IMR-90 (cell line): ENCODE measurements around the gene CCDC69. TPM values are rescaled to one million over a fixed set of nuclear protein-coding genes. Genes with fewer than 3 reads are reported as not detected.

Experiments used
- ATAC-seq: fragments of 200-7000 bp; cut with Tn5 transposase; 2 replicates; pipeline ENCODE4 v1.9.1; 2020; ENCODE audit warnings: low read depth, mild to moderate bottlenecking, moderate library complexity
- BruUV-seq: library from RNA; stranded (reverse); fragments of 400-500 nt; replicated peaks from 2 replicates; lab custom pipeline; 2021; lab: Mats Ljungman, UMichigan
- CTCF ChIA-PET: fragments of 300-600 bp; formaldehyde crosslinking; extraction: SDS; loops from one replicate; lab custom pipeline; 2021; ENCODE audit warnings: antibody characterized with exemption; lab: Yijun Ruan, JAX
- POLR2A ChIA-PET: fragments of 300-600 bp; sonication (Branson Sonifier 250); formaldehyde crosslinking; loops from one replicate; lab custom pipeline; 2022; ENCODE audit warnings: antibody characterized with exemption; ENCODE audit not compliant: unreplicated experiment; lab: Charles Lee
- DNase-seq: peaks from one replicate; pipeline ENCODE4 v3.0.0; 2013
- H2AFZ ChIP-seq: replicated peaks from 2 replicates; pipeline ENCODE3; 2013; ENCODE audit warnings: low read length, mild to moderate bottlenecking; ENCODE audit not compliant: poor library complexity
- H2AK5ac ChIP-seq: 2 replicates; pipeline ENCODE4 v1.6.1; 2013; ENCODE audit warnings: low read depth, low read length, inconsistent platforms
- H2AK9ac ChIP-seq: replicated peaks from 2 replicates; pipeline ENCODE3; 2013; ENCODE audit warnings: mild to moderate bottlenecking, low read depth, low read length, moderate library complexity; ENCODE audit not compliant: poor library complexity
- H2BK120ac ChIP-seq: 2 replicates; pipeline ENCODE4 v1.6.1; 2013; ENCODE audit warnings: low read depth, low read length, inconsistent platforms
- H2BK15ac ChIP-seq: 3 replicates; pipeline ENCODE4 v1.6.1; 2013; ENCODE audit warnings: low read depth, low read length, inconsistent platforms
- H2BK20ac ChIP-seq: 2 replicates; pipeline ENCODE4 v1.6.1; 2013; ENCODE audit warnings: low read depth, mild to moderate bottlenecking, inconsistent platforms, low read length, moderate library complexity
- H2BK5ac ChIP-seq: 2 replicates; pipeline ENCODE4 v1.6.1; 2013; ENCODE audit warnings: mild to moderate bottlenecking, low read depth, low read length, inconsistent platforms; ENCODE audit not compliant: poor library complexity, severe bottlenecking
- H3K14ac ChIP-seq: replicated peaks from 2 replicates; pipeline ENCODE4 v1.6.1; 2013; ENCODE audit warnings: low read depth, low read length, inconsistent platforms
- H3K18ac ChIP-seq: 2 replicates; pipeline ENCODE4 v1.6.1; 2013; ENCODE audit warnings: low read depth, low read length, control low read depth
- H3K23ac ChIP-seq: 2 replicates; pipeline ENCODE4 v1.6.1; 2013; ENCODE audit warnings: low read depth, low read length, inconsistent platforms
- H3K27ac ChIP-seq: 2 replicates; pipeline ENCODE4 v1.5.1; 2013; ENCODE audit warnings: mild to moderate bottlenecking, control low read depth, low read length; ENCODE audit not compliant: insufficient read depth
- H3K27me3 ChIP-seq: 2 replicates; pipeline ENCODE4 v1.6.1; 2013; ENCODE audit warnings: low read length; ENCODE audit not compliant: control insufficient read depth, insufficient read depth
- H3K36me3 ChIP-seq: 2 replicates; pipeline ENCODE4 v1.6.1; 2013; ENCODE audit warnings: low read length, mixed read lengths; ENCODE audit not compliant: control insufficient read depth, insufficient read depth
- H3K4ac ChIP-seq: 2 replicates; pipeline ENCODE4 v1.6.1; 2013; ENCODE audit warnings: low read depth, low read length, inconsistent platforms
- H3K4me1 ChIP-seq: 2 replicates; pipeline ENCODE4 v1.6.1; 2013; ENCODE audit warnings: low read length, mixed read lengths; ENCODE audit not compliant: control insufficient read depth, insufficient read depth
- H3K4me2 ChIP-seq: 2 replicates; pipeline ENCODE4 v1.6.1; 2013; ENCODE audit warnings: low read depth, mild to moderate bottlenecking, control low read depth, low read length, moderate library complexity
- H3K4me3 ChIP-seq: 2 replicates; pipeline ENCODE4 v1.5.1; 2013; ENCODE audit warnings: low read depth, mild to moderate bottlenecking, control low read depth, low read length, moderate library complexity; ENCODE audit not compliant: insufficient read depth
- H3K56ac ChIP-seq: 2 replicates; pipeline ENCODE4 v1.6.1; 2013; ENCODE audit warnings: low read length, inconsistent platforms; ENCODE audit not compliant: insufficient read depth; ENCODE audit errors: extremely low read depth
- H3K79me1 ChIP-seq, 2 experiments: 2 replicates each; pipeline ENCODE4 v1.6.1; 2013; ENCODE audit warnings: low read length in 2 of 2, inconsistent platforms in 1 of 2, low read depth in 1 of 2
- H3K9ac ChIP-seq: 2 replicates; pipeline ENCODE4 v1.6.1; 2013; ENCODE audit warnings: low read depth, low read length, control low read depth
- H3K9me1 ChIP-seq: 2 replicates; pipeline ENCODE4 v1.6.1; 2013; ENCODE audit warnings: low read length, inconsistent platforms; ENCODE audit not compliant: insufficient read depth
- H3K9me3 ChIP-seq: 2 replicates; pipeline ENCODE4 v1.6.1; 2013; ENCODE audit warnings: low read length; ENCODE audit not compliant: control insufficient read depth, insufficient read depth
- H4K20me1 ChIP-seq: 2 replicates; pipeline ENCODE4 v1.6.1; 2013; ENCODE audit warnings: low read length, inconsistent platforms; ENCODE audit not compliant: insufficient read depth
- H4K5ac ChIP-seq: 2 replicates; pipeline ENCODE4 v1.6.1; 2013; ENCODE audit warnings: mild to moderate bottlenecking, low read depth, low read length, control low read depth
- H4K8ac ChIP-seq, 2 experiments: 2 replicates each; pipeline ENCODE4 v1.6.1; 2013; ENCODE audit warnings: low read depth in 2 of 2, low read length in 2 of 2, control low read depth in 1 of 2, inconsistent platforms in 1 of 2
- H4K91ac ChIP-seq: 2 replicates; pipeline ENCODE4 v1.6.1; 2013; ENCODE audit warnings: low read depth, low read length, inconsistent platforms; ENCODE audit not compliant: insufficient read depth
- FOS ChIP-seq: fragments of 150-350 bp; IDR thresholded peaks from 2 replicates; pipeline ENCODE4 v1.6.1; 2016; ENCODE audit warnings: low read depth, low read length
- MAFK ChIP-seq: IDR thresholded peaks from 2 replicates; pipeline ENCODE4 v1.6.1; 2012; ENCODE audit warnings: low read depth, low read length, improper control_type of control experiment
- MAZ ChIP-seq: IDR thresholded peaks from 2 replicates; pipeline ENCODE4 v1.6.1; 2012; ENCODE audit warnings: low read depth, mild to moderate bottlenecking, low read length, improper control_type of control experiment, moderate library complexity, borderline replicate concordance
- MXI1 ChIP-seq: IDR thresholded peaks from 2 replicates; pipeline ENCODE4 v1.6.1; 2012; ENCODE audit warnings: low read depth, mild to moderate bottlenecking, low read length, moderate library complexity, borderline replicate concordance
- NFE2L2 ChIP-seq: fragments of 150-350 bp; IDR thresholded peaks from 2 replicates; pipeline ENCODE4 v1.6.1; 2016; ENCODE audit warnings: low read depth, mild to moderate bottlenecking, low read length
- RAD21 ChIP-seq: IDR thresholded peaks from 2 replicates; pipeline ENCODE4 v1.6.1; 2012; ENCODE audit warnings: low read length, improper control_type of control experiment
- RCOR1 ChIP-seq: IDR thresholded peaks from 2 replicates; pipeline ENCODE4 v1.6.1; 2012; ENCODE audit warnings: mild to moderate bottlenecking, low read length, improper control_type of control experiment; ENCODE audit not compliant: insufficient replicate concordance
- SMC3 ChIP-seq: fragments of 150-350 bp; IDR thresholded peaks from 2 replicates; pipeline ENCODE4 v1.6.1; 2016; ENCODE audit warnings: low read depth, mild to moderate bottlenecking, antibody characterized with exemption, low read length, moderate library complexity
- WGBS, 2 experiments: methylation state at CpG; one replicate each; pipeline versions ENCODE4 v1.1.5 to v1.1.7; 2013; ENCODE audit warnings: missing lambda C conversion rate in 2 of 2; ENCODE audit not compliant: insufficient read length in 1 of 2; ENCODE audit errors: extremely low coverage in 2 of 2; 5-methylcytosine and 5-hydroxymethylcytosine counted together
- dilution Hi-C: fragments of 300-500 bp; cut with HindIII; formaldehyde crosslinking; loops from one replicate; pipeline ENCODE4 v1.14.3; 2018; ENCODE audit warnings: low sequenced_read_pairs; ENCODE audit not compliant: unreplicated experiment
- in situ Hi-C: fragments of 300-500 bp; cut with MboI; formaldehyde crosslinking; loops from 3 replicates; pipeline ENCODE4 v1.14.3; 2019; ENCODE audit warnings: low sequenced_read_pairs, inconsistent platforms, mixed read lengths
- intact Hi-C: fragments of 100-400 bp; cut with micrococcal nuclease; formaldehyde crosslinking; loops from 2 replicates; pipeline ENCODE4 v1.10.0; 2022
- polyA plus RNA-seq, 3 experiments: library from polyadenylated mRNA; depleted of rRNA; stranded (reverse); fragments of >200 nt; gene quantifications; 2 replicates each; pipeline ENCODE4 v1.2.3, GENCODE V29; 2012; ENCODE audit warnings: low replicate concordance in 1 of 3
- total RNA-seq: library from RNA; depleted of rRNA; stranded (reverse); fragments of >200 nt; gene quantifications from 2 replicates; pipeline ENCODE4 v1.2.3, GENCODE V29; 2012
- TF ChIP-seq, protein P1 (sequence below): fragments of 150-350 bp; IDR thresholded peaks from 2 replicates; pipeline ENCODE4 v1.6.1; 2017; ENCODE audit warnings: mild to moderate bottlenecking, antibody characterized with exemption, low read length, low read depth
- TF ChIP-seq, protein P2 (sequence below): conservative IDR thresholded peaks from 2 replicates; pipeline ENCODE4 v1.5.1; 2012; ENCODE audit warnings: mild to moderate bottlenecking, low read depth, low read length, improper control_type of control experiment
- TF ChIP-seq, protein P3 (sequence below): fragments of 150-350 bp; IDR thresholded peaks from 2 replicates; pipeline ENCODE4 v1.6.1; 2016; ENCODE audit warnings: low read depth, mild to moderate bottlenecking, low read length, moderate library complexity, borderline replicate concordance

The CCDC69 gene
- total and polyA plus RNA-seq, 2 of the 4 experiments (the other 2 are of a cell fraction) = 0.36 to 0.48 TPM

DNA sequence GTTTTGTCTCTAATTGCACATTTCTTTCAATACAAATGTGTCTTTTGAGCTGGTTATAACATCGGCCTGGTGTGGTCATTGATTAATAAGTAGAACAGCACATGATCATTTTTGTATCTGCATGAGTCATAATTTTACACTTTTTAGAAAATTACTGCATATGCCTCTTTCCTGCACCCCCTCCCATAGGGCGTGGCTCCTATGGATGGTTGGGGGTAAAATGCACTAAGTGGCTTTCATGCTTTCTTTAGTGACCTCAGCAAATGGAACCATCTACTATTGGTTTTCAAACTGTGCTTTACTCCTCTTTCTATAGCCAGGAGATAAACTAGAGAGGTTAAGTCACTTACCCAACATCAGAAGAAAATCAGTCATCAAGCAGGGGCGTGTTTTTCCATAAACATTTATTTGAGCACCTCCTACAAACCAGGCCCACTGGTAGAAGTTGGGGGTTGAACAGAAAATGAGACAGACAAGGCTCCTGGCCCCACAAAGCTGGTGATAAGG lies 70.1 kb downstream of the CCDC69 start:
- TF ChIP-seq MAFK (no peak), RAD21 (no peak), SMC3 (no peak), RCOR1 (no peak), FOS (no peak), MXI1 (no peak), MAZ (no peak), NFE2L2 (no peak)
- TF ChIP-seq, protein P1, sequence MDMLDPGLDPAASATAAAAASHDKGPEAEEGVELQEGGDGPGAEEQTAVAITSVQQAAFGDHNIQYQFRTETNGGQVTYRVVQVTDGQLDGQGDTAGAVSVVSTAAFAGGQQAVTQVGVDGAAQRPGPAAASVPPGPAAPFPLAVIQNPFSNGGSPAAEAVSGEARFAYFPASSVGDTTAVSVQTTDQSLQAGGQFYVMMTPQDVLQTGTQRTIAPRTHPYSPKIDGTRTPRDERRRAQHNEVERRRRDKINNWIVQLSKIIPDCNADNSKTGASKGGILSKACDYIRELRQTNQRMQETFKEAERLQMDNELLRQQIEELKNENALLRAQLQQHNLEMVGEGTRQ = no peak
- TF ChIP-seq, protein P2, sequence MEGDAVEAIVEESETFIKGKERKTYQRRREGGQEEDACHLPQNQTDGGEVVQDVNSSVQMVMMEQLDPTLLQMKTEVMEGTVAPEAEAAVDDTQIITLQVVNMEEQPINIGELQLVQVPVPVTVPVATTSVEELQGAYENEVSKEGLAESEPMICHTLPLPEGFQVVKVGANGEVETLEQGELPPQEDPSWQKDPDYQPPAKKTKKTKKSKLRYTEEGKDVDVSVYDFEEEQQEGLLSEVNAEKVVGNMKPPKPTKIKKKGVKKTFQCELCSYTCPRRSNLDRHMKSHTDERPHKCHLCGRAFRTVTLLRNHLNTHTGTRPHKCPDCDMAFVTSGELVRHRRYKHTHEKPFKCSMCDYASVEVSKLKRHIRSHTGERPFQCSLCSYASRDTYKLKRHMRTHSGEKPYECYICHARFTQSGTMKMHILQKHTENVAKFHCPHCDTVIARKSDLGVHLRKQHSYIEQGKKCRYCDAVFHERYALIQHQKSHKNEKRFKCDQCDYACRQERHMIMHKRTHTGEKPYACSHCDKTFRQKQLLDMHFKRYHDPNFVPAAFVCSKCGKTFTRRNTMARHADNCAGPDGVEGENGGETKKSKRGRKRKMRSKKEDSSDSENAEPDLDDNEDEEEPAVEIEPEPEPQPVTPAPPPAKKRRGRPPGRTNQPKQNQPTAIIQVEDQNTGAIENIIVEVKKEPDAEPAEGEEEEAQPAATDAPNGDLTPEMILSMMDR = no peak
- TF ChIP-seq, protein P3, sequence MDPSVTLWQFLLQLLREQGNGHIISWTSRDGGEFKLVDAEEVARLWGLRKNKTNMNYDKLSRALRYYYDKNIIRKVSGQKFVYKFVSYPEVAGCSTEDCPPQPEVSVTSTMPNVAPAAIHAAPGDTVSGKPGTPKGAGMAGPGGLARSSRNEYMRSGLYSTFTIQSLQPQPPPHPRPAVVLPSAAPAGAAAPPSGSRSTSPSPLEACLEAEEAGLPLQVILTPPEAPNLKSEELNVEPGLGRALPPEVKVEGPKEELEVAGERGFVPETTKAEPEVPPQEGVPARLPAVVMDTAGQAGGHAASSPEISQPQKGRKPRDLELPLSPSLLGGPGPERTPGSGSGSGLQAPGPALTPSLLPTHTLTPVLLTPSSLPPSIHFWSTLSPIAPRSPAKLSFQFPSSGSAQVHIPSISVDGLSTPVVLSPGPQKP = no peak
- Histone ChIP-seq H3K56ac (no peak overlapping the region), H2AFZ (no peak overlapping the region), H3K4me3 (no peak overlapping the region), H2BK15ac (no peak overlapping the region), H3K27ac (no peak overlapping the region), H4K91ac (no peak overlapping the region), H4K20me1 (peaks cover 75% of the 10 kb centered on the region), H3K36me3 (peaks cover 9% of the 10 kb centered on the region), H2BK5ac (no peak overlapping the region), H3K4me2 (no peak overlapping the region), H4K5ac (no peak overlapping the region), H3K18ac (no peak overlapping the region), H3K4me1 (peaks cover 32% of the 10 kb centered on the region), H3K14ac (no peak overlapping the region), H3K79me1 (peaks cover 11 to 78% of the 10 kb centered on the region in 2 experiments), H4K8ac (no peak overlapping the region), H3K27me3 (no peaks in the 10 kb centered on the region), H3K9me3 (no peaks in the 10 kb centered on the region), H2BK120ac (no peak overlapping the region), H3K9ac (no peak overlapping the region), H3K23ac (no peak overlapping the region), H2AK5ac (no peak overlapping the region), H3K4ac (no peak overlapping the region), H3K9me1 (peaks cover 26% of the 10 kb centered on the region), H2AK9ac (no peak overlapping the region), H2BK20ac (no peak overlapping the region)
- in situ Hi-C loops = no loop called here
- intact Hi-C loops = no loop called here
- no TSS peak for BruUV-seq
- dilution Hi-C loops = no loop called here
- CTCF ChIA-PET = interaction anchor here (1.1 kb wide), 1 partner anchor 27 kb away, joined by 3 read pairs; no protein-coding TSS in a partner anchor
- ATAC-seq (no peak), DNase-seq (no peak)
- WGBS, 2 experiments = no CpG with 5 or more reads among the region's 3 CpGs
- POLR2A ChIA-PET = no interaction called here
